ENCODE data around the gene PRKACG. TPM values are rescaled to one million over a fixed set of nuclear protein-coding genes. Genes with fewer than 3 reads are reported as not detected.
"Not testable (repeated sequence)": the region's sequence is repeated elsewhere in the genome, so short reads cannot be mapped to it uniquely, and the experiment has no call there.

Gene PRKACG
- total RNA-seq, 1 donor from 2014 or later = not detected

GRCh38 chr9:69027355-69028097 is 13.6 kb upstream of the PRKACG start:
- DNase-seq (ENCODE audit: low spot score) = no peak
- ATAC-seq = peak; percentile 97

- ATAC-seq = no peak
- no peak for DNase-seq (ENCODE audit: low spot score)
Measured at GRCh38 chr9:69023650-69024049, 9.7 kb upstream of the PRKACG start.

GRCh38 chr9:69020301-69021145 is 6.6 kb upstream of the PRKACG start:
- ATAC-seq (no peak), DNase-seq (ENCODE audit: low spot score) (no peak)

- DNase-seq (ENCODE audit: low spot score) = no peak
Measured at GRCh38 chr9:69019808-69020207, 5.9 kb upstream of the PRKACG start.

GRCh38 chr9:69018737-69019136 is 4.8 kb upstream of the PRKACG start:
- ATAC-seq (no peak), DNase-seq (ENCODE audit: low spot score) (no peak)

More at GRCh38 chr9:69019808-69020207, 5.9 kb upstream of the PRKACG start:
- no peak for ATAC-seq

GRCh38 chr9:69016191-69017096 is 2.5 kb upstream of the PRKACG start:
- ATAC-seq (peak; percentile 70), DNase-seq (ENCODE audit: low spot score) (no peak)

- DNase-seq (ENCODE audit: low spot score) = no peak
- ATAC-seq = no peak
Measured at GRCh38 chr9:69013382-69013727, 558 bp downstream of the PRKACG start.

GRCh38 chr9:69012696-69013381 is 1.1 kb downstream of the PRKACG start:
- ATAC-seq = no peak
- no peak for DNase-seq (ENCODE audit: low spot score)

- DNase-seq (ENCODE audit: low spot score) = no peak
- ATAC-seq = no peak
Measured at GRCh38 chr9:69009708-69010107, 4.2 kb downstream of the PRKACG start.

- no peak for ATAC-seq
- DNase-seq (ENCODE audit: low spot score) = no peak
Measured at GRCh38 chr9:69004836-69005235, 9.1 kb downstream of the PRKACG start.

GRCh38 chr9:69003051-69003450 is 10.9 kb downstream of the PRKACG start:
- DNase-seq (ENCODE audit: low spot score) = no peak
- ATAC-seq = no peak

- ATAC-seq = no peak
Measured at GRCh38 chr9:69001921-69002320, 12.0 kb downstream of the PRKACG start.

GRCh38 chr9:68999393-69000105 is 14.4 kb downstream of the PRKACG start:
- DNase-seq (ENCODE audit: low spot score) (peak; percentile 60), ATAC-seq (peak; percentile 98)

More at GRCh38 chr9:69001921-69002320, 12.0 kb downstream of the PRKACG start:
- no peak for DNase-seq (ENCODE audit: low spot score)

GRCh38 chr9:68998812-68999211 is 15.1 kb downstream of the PRKACG start:
- ATAC-seq (no peak), DNase-seq (ENCODE audit: low spot score) (no peak)

- no peak for DNase-seq (ENCODE audit: low spot score)
- ATAC-seq = no peak
Measured at GRCh38 chr9:68998385-68998784, 15.5 kb downstream of the PRKACG start.

- DNase-seq (ENCODE audit: low spot score) (no peak), ATAC-seq (no peak)
Measured at GRCh38 chr9:68997666-68998065, 16.2 kb downstream of the PRKACG start.

GRCh38 chr9:68996462-68996861 is 17.5 kb downstream of the PRKACG start:
- no peak for ATAC-seq
- no peak for DNase-seq (ENCODE audit: low spot score)

GRCh38 chr9:68995776-68996175 is 18.1 kb downstream of the PRKACG start:
- ATAC-seq = no peak
- no peak for DNase-seq (ENCODE audit: low spot score)

GRCh38 chr9:68991457-68991856 is 22.5 kb downstream of the PRKACG start:
- ATAC-seq = no peak

GRCh38 chr9:68986949-68987348 is 27.0 kb downstream of the PRKACG start:
- not testable (repeated sequence) for ATAC-seq; DNase-seq (ENCODE audit: low spot score)

More at GRCh38 chr9:68991457-68991856, 22.5 kb downstream of the PRKACG start:
- DNase-seq (ENCODE audit: low spot score) = no peak

Data from left lobe of liver (tissue), 2 donors.